ENCODE results near the gene LTO1. TPM values are rescaled to one million over a fixed set of nuclear protein-coding genes. Genes with fewer than 3 reads are reported as not detected.
A peak's percentile ranks its signal among the peaks of the same experiment; 100 is the strongest.

LTO1 gene
- total RNA-seq, 1 experiment from 2014 or later: 27.5 TPM

DNA sequence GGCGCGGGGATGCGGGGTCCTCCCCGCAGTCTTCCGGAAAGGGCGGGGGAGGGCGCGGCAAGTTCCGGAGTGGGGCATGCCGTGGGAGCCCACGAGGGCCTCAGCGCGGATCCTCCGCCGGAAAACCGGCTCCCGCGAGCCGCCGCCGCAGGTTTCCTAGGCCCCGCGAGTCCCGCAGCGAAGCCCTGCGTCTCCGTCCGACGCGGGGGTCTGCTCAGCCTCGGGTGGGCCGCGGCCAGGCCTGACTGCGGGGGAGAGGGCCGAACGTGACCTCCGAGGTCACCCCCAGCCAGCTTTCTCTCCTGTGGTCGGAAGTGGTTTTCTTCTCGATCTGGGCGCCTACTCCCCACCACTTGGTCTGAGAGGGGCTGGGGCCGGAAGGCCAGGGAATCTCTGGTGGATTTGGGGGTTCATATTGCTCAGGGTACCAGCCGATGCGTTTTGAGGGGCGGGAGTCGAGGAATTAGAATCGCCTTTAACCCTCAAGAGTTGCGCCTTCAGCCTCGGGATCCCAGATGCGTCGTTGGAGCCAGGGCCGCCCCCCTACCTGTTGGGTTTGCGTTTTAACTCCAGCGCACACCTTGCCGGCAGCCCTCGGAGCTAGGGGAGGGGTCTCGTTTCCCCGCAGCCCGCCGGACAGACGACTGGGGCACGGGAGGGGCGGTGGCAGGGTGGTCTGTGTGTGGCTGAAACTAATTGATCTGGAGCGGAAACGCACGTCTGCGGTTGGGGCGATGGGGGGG lies 37.8 kb downstream of the LTO1 start (continued):
- TF ChIP-seq, protein P1, sequence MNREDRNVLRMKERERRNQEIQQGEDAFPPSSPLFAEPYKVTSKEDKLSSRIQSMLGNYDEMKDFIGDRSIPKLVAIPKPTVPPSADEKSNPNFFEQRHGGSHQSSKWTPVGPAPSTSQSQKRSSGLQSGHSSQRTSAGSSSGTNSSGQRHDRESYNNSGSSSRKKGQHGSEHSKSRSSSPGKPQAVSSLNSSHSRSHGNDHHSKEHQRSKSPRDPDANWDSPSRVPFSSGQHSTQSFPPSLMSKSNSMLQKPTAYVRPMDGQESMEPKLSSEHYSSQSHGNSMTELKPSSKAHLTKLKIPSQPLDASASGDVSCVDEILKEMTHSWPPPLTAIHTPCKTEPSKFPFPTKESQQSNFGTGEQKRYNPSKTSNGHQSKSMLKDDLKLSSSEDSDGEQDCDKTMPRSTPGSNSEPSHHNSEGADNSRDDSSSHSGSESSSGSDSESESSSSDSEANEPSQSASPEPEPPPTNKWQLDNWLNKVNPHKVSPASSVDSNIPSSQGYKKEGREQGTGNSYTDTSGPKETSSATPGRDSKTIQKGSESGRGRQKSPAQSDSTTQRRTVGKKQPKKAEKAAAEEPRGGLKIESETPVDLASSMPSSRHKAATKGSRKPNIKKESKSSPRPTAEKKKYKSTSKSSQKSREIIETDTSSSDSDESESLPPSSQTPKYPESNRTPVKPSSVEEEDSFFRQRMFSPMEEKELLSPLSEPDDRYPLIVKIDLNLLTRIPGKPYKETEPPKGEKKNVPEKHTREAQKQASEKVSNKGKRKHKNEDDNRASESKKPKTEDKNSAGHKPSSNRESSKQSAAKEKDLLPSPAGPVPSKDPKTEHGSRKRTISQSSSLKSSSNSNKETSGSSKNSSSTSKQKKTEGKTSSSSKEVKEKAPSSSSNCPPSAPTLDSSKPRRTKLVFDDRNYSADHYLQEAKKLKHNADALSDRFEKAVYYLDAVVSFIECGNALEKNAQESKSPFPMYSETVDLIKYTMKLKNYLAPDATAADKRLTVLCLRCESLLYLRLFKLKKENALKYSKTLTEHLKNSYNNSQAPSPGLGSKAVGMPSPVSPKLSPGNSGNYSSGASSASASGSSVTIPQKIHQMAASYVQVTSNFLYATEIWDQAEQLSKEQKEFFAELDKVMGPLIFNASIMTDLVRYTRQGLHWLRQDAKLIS (CRISPR knock-in tag; IDR thresholded peaks at IDR 0.05; ENCODE audit: borderline replicate concordance): no peak
- no peak for TF ChIP-seq NFATC4 (CRISPR knock-in tag; IDR thresholded peaks at IDR 0.05)

DNA sequence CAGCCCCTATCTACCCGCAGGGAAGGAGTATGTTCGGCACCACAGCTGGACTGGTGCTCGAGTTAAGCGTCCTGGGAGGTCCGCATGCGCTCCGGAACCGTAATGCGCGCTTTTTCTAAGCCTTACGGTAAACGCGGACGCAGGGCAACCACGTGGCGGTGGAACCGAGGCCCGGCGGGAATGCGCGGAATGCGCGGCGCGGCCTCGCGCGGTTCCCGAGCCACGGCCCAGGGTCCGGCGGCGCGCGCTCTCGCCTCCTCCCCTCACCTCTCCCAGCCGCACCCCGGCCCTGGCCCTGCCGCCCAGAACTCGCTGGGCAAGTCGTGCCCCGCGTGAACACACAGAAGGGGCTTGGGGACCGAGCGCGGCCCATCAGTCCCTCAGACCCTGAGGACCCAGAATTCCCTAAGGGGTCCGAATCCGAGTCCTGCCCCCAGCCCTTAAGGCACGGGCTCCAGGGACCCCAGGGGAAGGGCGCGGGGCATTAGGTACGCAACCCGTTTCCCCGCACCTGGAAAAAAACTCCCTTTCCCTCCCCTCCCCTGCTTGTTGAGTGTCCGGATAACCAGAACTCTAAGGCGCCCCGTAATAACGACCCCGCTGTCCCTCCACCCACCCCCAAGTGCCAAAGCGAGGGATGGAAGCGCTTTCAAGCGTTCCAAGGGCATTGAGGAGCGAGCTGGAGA lies 38.5 kb downstream of the LTO1 start:
- POLR2A ChIA-PET: interaction anchor here (0.6 to 1.1 kb wide), 6 partner anchors 9 to 1575 kb away, joined by 3 to 5 read pairs (median 3); no protein-coding TSS in a partner anchor
- Mint-ChIP-seq H3K27ac (no peak overlapping the region), H3K36me3 (no peaks in the 10 kb centered on the region), H3K9me3 (no peaks in the 10 kb centered on the region), H3K4me1 (peaks cover 21% of the 10 kb centered on the region), H3K27me3 (ENCODE audit: low read depth) (peaks cover 12% of the 10 kb centered on the region), H3K4me3 (peak overlapping the region; percentile 69)
- CTCF ChIA-PET: interaction anchor here (0.6 to 1.6 kb wide), 4 partner anchors 8 to 535 kb away, joined by 3 to 5 read pairs (median 4); partner anchors contain the start of gene MYEOV
- peak; percentile 6 for ATAC-seq
- peak; percentile 84 for DNase-seq (ENCODE audit: low spot score)
- TF ChIP-seq, protein P2, sequence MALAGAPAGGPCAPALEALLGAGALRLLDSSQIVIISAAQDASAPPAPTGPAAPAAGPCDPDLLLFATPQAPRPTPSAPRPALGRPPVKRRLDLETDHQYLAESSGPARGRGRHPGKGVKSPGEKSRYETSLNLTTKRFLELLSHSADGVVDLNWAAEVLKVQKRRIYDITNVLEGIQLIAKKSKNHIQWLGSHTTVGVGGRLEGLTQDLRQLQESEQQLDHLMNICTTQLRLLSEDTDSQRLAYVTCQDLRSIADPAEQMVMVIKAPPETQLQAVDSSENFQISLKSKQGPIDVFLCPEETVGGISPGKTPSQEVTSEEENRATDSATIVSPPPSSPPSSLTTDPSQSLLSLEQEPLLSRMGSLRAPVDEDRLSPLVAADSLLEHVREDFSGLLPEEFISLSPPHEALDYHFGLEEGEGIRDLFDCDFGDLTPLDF (CRISPR knock-in tag; IDR thresholded peaks at IDR 0.05): 0 out of 2 replicates have a peak, but pooled peaks have one; percentile 61
- TF ChIP-seq ATF1 (CRISPR knock-in tag; IDR thresholded peaks at IDR 0.05) (0 out of 2 replicates have a peak, but pooled peaks have one; percentile 75), ZNF396 (CRISPR knock-in tag; IDR thresholded peaks at IDR 0.05; ENCODE audit: borderline replicate concordance) (no peak), JAZF1 (CRISPR knock-in tag; IDR thresholded peaks at IDR 0.05) (no peak), TEAD1 (CRISPR knock-in tag; IDR thresholded peaks at IDR 0.05) (peak; percentile 99), TEAD4 (CRISPR knock-in tag; IDR thresholded peaks at IDR 0.05) (peak; percentile 97), ZNF219 (CRISPR knock-in tag; IDR thresholded peaks at IDR 0.05; ENCODE audit: borderline replicate concordance) (peak; percentile 92), ZNF121 (CRISPR knock-in tag; IDR thresholded peaks at IDR 0.05) (no peak), GTF2I (CRISPR knock-in tag; conservative IDR thresholded peaks at IDR 0.05) (no peak), SP1 (CRISPR knock-in tag; conservative IDR thresholded peaks at IDR 0.05) (peak; percentile 79), ESRRA (CRISPR knock-in tag; IDR thresholded peaks at IDR 0.05; ENCODE audit: borderline replicate concordance) (peak; percentile 86), NR1H2 (CRISPR knock-in tag; IDR thresholded peaks at IDR 0.05) (no peak), OVOL2 (CRISPR knock-in tag; IDR thresholded peaks at IDR 0.05; ENCODE audit: borderline replicate concordance) (no peak), GABPB1 (CRISPR knock-in tag; IDR thresholded peaks at IDR 0.05) (no peak), FOXK1 (CRISPR knock-in tag; IDR thresholded peaks at IDR 0.05) (peak; percentile 95)
- TF ChIP-seq, protein P3, sequence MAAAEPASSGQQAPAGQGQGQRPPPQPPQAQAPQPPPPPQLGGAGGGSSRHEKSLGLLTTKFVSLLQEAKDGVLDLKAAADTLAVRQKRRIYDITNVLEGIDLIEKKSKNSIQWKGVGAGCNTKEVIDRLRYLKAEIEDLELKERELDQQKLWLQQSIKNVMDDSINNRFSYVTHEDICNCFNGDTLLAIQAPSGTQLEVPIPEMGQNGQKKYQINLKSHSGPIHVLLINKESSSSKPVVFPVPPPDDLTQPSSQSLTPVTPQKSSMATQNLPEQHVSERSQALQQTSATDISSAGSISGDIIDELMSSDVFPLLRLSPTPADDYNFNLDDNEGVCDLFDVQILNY (CRISPR knock-in tag; IDR thresholded peaks at IDR 0.05): peak; percentile 96
- TF ChIP-seq, protein P4, sequence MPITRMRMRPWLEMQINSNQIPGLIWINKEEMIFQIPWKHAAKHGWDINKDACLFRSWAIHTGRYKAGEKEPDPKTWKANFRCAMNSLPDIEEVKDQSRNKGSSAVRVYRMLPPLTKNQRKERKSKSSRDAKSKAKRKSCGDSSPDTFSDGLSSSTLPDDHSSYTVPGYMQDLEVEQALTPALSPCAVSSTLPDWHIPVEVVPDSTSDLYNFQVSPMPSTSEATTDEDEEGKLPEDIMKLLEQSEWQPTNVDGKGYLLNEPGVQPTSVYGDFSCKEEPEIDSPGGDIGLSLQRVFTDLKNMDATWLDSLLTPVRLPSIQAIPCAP (CRISPR knock-in tag; IDR thresholded peaks at IDR 0.05): peak; percentile 89; the same call in 1 of the 2 replicates
- TF ChIP-seq, protein P5, sequence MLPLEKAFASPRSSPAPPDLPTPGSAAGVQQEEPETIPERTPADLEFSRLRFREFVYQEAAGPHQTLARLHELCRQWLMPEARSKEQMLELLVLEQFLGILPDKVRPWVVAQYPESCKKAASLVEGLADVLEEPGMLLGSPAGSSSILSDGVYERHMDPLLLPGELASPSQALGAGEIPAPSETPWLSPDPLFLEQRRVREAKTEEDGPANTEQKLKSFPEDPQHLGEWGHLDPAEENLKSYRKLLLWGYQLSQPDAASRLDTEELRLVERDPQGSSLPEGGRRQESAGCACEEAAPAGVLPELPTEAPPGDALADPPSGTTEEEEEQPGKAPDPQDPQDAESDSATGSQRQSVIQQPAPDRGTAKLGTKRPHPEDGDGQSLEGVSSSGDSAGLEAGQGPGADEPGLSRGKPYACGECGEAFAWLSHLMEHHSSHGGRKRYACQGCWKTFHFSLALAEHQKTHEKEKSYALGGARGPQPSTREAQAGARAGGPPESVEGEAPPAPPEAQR (CRISPR knock-in tag; IDR thresholded peaks at IDR 0.05): no peak
- TF ChIP-seq, protein P1 (CRISPR knock-in tag; IDR thresholded peaks at IDR 0.05; ENCODE audit: borderline replicate concordance): no peak
- TF ChIP-seq, protein P6, sequence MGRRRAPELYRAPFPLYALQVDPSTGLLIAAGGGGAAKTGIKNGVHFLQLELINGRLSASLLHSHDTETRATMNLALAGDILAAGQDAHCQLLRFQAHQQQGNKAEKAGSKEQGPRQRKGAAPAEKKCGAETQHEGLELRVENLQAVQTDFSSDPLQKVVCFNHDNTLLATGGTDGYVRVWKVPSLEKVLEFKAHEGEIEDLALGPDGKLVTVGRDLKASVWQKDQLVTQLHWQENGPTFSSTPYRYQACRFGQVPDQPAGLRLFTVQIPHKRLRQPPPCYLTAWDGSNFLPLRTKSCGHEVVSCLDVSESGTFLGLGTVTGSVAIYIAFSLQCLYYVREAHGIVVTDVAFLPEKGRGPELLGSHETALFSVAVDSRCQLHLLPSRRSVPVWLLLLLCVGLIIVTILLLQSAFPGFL (CRISPR knock-in tag; IDR thresholded peaks at IDR 0.05; ENCODE audit: borderline replicate concordance): no peak
